GM12892 (cell line): ENCODE measurements around the gene CACNG8.

Experiments
- POLR2A ChIP-seq: IDR thresholded peaks from 2 replicates; pipeline ENCODE4 v1.6.1; 2011; ENCODE audit warnings: low read depth, low read length, control low read depth
- POLR2AphosphoS5 ChIP-seq: IDR thresholded peaks from 2 replicates; pipeline ENCODE4 v1.6.1; 2011; ENCODE audit warnings: low read depth, low read length, control low read depth
- TAF1 ChIP-seq: IDR thresholded peaks from 2 replicates; pipeline ENCODE4 v1.6.1; 2011; ENCODE audit warnings: low read depth, mild to moderate bottlenecking, control low read depth, low read length, borderline replicate concordance

DNA sequence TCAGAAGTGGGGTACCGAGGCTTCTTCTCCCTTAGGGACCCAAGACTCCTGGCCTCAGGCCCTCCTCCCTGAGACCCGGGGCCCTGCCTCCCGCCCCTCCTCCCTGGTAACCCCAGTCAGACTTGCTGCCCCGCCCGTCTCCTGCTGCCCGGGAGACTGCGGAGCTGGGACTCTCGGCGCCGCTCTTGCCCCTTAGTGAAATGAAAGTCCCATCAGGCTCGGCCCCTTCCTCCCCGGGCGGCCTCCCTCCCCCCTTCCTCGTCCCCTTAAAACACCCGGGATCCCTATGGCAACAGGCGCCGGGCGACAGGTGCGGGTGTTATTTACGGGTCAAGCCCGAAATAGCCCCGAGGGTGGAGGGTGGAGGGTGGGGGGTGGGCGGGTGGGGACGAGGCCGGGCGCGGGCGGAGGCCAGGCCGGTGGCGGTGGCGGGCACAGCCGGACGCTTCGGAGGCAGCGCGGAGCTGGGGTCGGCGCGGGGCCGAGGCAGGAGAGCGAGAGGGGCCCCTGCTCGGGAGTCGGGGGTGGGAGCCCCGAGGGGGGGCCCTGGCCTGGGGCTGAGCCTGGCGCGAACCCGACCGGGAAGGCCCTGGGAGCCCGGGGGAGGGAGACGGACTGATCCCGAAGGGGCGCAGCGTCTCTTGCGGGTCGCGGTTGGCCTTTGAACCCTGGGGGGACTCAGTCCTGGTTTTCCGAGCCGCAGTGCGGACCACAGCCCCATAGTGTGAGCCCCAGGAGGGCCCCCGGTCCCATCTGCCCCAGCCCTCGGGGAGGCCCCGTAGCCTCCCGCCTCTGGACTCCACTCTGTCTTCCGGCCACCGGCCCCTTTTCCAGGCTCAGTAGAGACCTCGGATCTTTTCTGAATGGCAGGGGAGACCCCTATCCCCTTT lies 28.7 kb downstream of the CACNG8 start, which contains the start of gene CACNG6:
- TF ChIP-seq POLR2AphosphoS5 (no peak), POLR2A (no peak), TAF1 (no peak)
